SK-N-SH treated with all-trans-retinoic acid at 6 μM for 48 hours (cell line): ENCODE data around the gene TMEM43.

Source experiments
- BACH2 ChIP-seq: fragments of 250-450 bp; sonication (Bioruptor Pico); IDR thresholded peaks from 2 replicates; pipeline ENCODE4 v1.9.0; 2021; ENCODE audit warnings: mild to moderate bottlenecking, borderline replicate concordance
- GLIS3 ChIP-seq: fragments of 250-450 bp; sonication (Bioruptor Pico); IDR thresholded peaks from 2 replicates; pipeline ENCODE4 v1.5.0; 2020; ENCODE audit warnings: mild to moderate bottlenecking, moderate library complexity
- RARB ChIP-seq: fragments of 250-450 bp; sonication (Bioruptor Pico); IDR thresholded peaks from 2 replicates; pipeline ENCODE4 v1.8.0; 2021; ENCODE audit warnings: mild to moderate bottlenecking, moderate library complexity
- TOX ChIP-seq: fragments of 250-450 bp; sonication (Bioruptor Pico); IDR thresholded peaks from 2 replicates; pipeline ENCODE4 v1.8.0; 2021; ENCODE audit warnings: mild to moderate bottlenecking, moderate library complexity, borderline replicate concordance
- ZFP3 ChIP-seq: fragments of 250-450 bp; sonication (Bioruptor Pico); IDR thresholded peaks from 2 replicates; pipeline ENCODE4 v1.5.0; 2020; ENCODE audit warnings: mild to moderate bottlenecking, moderate library complexity
- TF ChIP-seq, protein P1 (sequence below): fragments of 250-450 bp; sonication (Bioruptor Pico); IDR thresholded peaks from 2 replicates; pipeline ENCODE4 v1.8.0; 2021; ENCODE audit warnings: low read depth, mild to moderate bottlenecking, moderate library complexity, borderline replicate concordance
- TF ChIP-seq, protein P2 (sequence below): fragments of 250-450 bp; sonication (Bioruptor Pico); IDR thresholded peaks from 2 replicates; pipeline ENCODE4 v1.5.1; 2021; ENCODE audit warnings: mild to moderate bottlenecking, moderate library complexity
- TF ChIP-seq, protein P3 (sequence below): fragments of 250-450 bp; sonication (Bioruptor Pico); IDR thresholded peaks from 2 replicates; pipeline ENCODE4 v1.8.0; 2020; ENCODE audit warnings: mild to moderate bottlenecking, moderate library complexity, borderline replicate concordance

DNA sequence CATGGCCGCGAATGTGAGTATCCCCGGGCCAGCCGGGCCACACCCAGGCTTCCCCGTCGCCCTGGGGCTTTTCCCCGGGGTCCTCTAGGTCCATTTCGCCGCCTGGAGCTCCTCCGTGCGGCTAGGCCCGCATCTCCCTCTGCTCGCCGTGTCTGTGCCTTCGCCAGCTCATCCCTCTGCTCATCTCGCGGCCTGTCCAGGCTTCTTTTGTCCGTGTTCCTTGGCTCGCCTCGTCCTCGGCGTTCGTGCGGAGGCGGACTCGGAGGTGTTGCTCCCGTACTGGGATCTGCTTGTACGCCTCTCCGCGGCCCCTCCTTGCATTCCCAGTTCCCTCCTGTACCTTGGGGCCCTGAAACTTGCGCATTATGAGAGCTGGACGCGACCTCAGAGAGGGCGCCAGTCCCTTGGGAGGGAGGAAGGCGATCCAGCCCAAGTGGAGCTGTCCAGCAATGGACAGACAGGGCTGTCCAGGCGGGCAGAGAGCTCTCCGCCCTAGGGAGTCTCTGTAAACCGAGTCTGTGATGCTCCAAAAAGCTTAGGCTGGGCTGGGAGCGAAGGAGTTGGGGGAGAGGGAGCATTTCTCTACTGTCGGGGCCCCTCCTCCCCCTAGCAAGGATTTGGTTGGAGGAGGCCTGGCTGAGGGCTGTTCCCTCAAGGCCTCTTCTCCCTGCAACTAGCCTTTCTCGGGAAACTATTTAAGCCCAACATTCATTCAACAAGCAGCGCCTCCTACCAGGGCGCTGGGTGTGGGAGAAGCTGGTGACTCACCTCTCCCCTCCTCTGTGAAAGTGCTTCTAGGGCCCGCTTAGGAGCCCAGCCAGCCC lies 553 bp downstream of the TMEM43 start:
- no peak for TF ChIP-seq TOX (CRISPR knock-in tag)
- TF ChIP-seq, protein P1, sequence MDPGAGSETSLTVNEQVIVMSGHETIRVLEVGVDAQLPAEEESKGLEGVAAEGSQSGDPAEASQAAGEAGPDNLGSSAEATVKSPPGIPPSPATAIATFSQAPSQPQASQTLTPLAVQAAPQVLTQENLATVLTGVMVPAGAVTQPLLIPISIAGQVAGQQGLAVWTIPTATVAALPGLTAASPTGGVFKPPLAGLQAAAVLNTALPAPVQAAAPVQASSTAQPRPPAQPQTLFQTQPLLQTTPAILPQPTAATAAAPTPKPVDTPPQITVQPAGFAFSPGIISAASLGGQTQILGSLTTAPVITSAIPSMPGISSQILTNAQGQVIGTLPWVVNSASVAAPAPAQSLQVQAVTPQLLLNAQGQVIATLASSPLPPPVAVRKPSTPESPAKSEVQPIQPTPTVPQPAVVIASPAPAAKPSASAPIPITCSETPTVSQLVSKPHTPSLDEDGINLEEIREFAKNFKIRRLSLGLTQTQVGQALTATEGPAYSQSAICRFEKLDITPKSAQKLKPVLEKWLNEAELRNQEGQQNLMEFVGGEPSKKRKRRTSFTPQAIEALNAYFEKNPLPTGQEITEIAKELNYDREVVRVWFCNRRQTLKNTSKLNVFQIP = no peak
- TF ChIP-seq BACH2 (CRISPR knock-in tag) = no peak
- TF ChIP-seq, protein P2, sequence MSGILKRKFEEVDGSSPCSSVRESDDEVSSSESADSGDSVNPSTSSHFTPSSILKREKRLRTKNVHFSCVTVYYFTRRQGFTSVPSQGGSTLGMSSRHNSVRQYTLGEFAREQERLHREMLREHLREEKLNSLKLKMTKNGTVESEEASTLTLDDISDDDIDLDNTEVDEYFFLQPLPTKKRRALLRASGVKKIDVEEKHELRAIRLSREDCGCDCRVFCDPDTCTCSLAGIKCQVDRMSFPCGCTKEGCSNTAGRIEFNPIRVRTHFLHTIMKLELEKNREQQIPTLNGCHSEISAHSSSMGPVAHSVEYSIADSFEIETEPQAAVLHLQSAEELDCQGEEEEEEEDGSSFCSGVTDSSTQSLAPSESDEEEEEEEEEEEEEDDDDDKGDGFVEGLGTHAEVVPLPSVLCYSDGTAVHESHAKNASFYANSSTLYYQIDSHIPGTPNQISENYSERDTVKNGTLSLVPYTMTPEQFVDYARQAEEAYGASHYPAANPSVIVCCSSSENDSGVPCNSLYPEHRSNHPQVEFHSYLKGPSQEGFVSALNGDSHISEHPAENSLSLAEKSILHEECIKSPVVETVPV (CRISPR knock-in tag) = no peak
- no peak for TF ChIP-seq GLIS3 (CRISPR knock-in tag)
- TF ChIP-seq, protein P3, sequence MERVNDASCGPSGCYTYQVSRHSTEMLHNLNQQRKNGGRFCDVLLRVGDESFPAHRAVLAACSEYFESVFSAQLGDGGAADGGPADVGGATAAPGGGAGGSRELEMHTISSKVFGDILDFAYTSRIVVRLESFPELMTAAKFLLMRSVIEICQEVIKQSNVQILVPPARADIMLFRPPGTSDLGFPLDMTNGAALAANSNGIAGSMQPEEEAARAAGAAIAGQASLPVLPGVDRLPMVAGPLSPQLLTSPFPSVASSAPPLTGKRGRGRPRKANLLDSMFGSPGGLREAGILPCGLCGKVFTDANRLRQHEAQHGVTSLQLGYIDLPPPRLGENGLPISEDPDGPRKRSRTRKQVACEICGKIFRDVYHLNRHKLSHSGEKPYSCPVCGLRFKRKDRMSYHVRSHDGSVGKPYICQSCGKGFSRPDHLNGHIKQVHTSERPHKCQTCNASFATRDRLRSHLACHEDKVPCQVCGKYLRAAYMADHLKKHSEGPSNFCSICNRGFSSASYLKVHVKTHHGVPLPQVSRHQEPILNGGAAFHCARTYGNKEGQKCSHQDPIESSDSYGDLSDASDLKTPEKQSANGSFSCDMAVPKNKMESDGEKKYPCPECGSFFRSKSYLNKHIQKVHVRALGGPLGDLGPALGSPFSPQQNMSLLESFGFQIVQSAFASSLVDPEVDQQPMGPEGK = no peak; the same call in 1 of the 2 replicates
- no peak; the same call in 1 of the 2 replicates for TF ChIP-seq ZFP3 (CRISPR knock-in tag)
- TF ChIP-seq RARB (CRISPR knock-in tag) = no peak
